OCI-LY1 (cell line): Measurements from ENCODE around the gene AANAT.

Experiments
- H2AFZ ChIP-seq: fragments of 200-600 bp; sonication (generic), shearing (Covaris generic); 2 replicates; pipeline ENCODE4 v1.6.0; 2014; ENCODE audit warnings: antibody characterized with exemption, mild to moderate bottlenecking, low read length
- H3F3A ChIP-seq: fragments of 200-600 bp; sonication (generic), shearing (Covaris generic); 2 replicates; pipeline ENCODE4 v1.6.0; 2014; ENCODE audit warnings: mild to moderate bottlenecking, antibody characterized with exemption, low read length, moderate library complexity; ENCODE audit not compliant: insufficient read depth
- H3K27ac ChIP-seq: fragments of 200-600 bp; sonication (generic); 2 replicates; pipeline ENCODE4 v1.5.1; 2014; ENCODE audit warnings: low read length, mixed run types, mild to moderate bottlenecking, low read depth; ENCODE audit not compliant: poor library complexity, severe bottlenecking
- H3K27me3 ChIP-seq: fragments of 200-600 bp; sonication (generic); 2 replicates; pipeline ENCODE4 v1.6.0; 2014; ENCODE audit warnings: antibody characterized with exemption, mild to moderate bottlenecking, low read length, moderate library complexity; ENCODE audit not compliant: insufficient read depth
- H3K36me3 ChIP-seq: fragments of 200-600 bp; sonication (generic); 2 replicates; pipeline ENCODE4 v1.6.1; 2014; ENCODE audit warnings: mild to moderate bottlenecking, antibody characterized with exemption, low read length, moderate library complexity, mixed read lengths; ENCODE audit not compliant: insufficient read depth
- H3K4me1 ChIP-seq: fragments of 200-600 bp; sonication (generic); 2 replicates; pipeline ENCODE4 v1.5.1; 2014; ENCODE audit warnings: mild to moderate bottlenecking, low read length, moderate library complexity; ENCODE audit not compliant: insufficient read depth, severe bottlenecking
- H3K4me2 ChIP-seq: fragments of 200-600 bp; sonication (generic), shearing (Covaris generic); 2 replicates; pipeline ENCODE4 v1.6.1; 2014; ENCODE audit warnings: low read length
- H3K4me3 ChIP-seq: fragments of 200-600 bp; sonication (generic); 2 replicates; pipeline ENCODE4 v1.5.1; 2014; ENCODE audit warnings: low read length, low read depth, mild to moderate bottlenecking, mixed read lengths; ENCODE audit not compliant: poor library complexity, severe bottlenecking
- H3K79me2 ChIP-seq: fragments of 200-600 bp; shearing (Covaris generic); 2 replicates; pipeline ENCODE4 v1.6.1; 2016; ENCODE audit warnings: mixed run types, low read length, mixed read lengths; ENCODE audit not compliant: insufficient read depth
- H3K9ac ChIP-seq: fragments of 200-600 bp; sonication (generic), shearing (Covaris generic); 2 replicates; pipeline ENCODE4 v1.6.1; 2014; ENCODE audit warnings: mild to moderate bottlenecking, low read length, mixed read lengths
- H3K9me2 ChIP-seq: fragments of 200-600 bp; sonication (generic), shearing (Covaris generic); 2 replicates; pipeline ENCODE4 v1.6.1; 2014; ENCODE audit warnings: low read depth, mild to moderate bottlenecking, low read length, mixed read lengths
- H3K9me3 ChIP-seq: fragments of 200-600 bp; shearing (Covaris generic); 2 replicates; pipeline ENCODE4 v1.6.1; 2014; ENCODE audit warnings: low read length, mixed read lengths
- H4K20me1 ChIP-seq: fragments of 200-600 bp; sonication (generic), shearing (Covaris generic); 2 replicates; pipeline ENCODE4 v1.6.0; 2016; ENCODE audit warnings: mild to moderate bottlenecking, low read length; ENCODE audit not compliant: insufficient read depth
- CTCF ChIP-seq: fragments of 200-600 bp; sonication (generic), shearing (Covaris generic); IDR thresholded peaks from 2 replicates; pipeline ENCODE4 v1.5.1; 2017; ENCODE audit warnings: mild to moderate bottlenecking, antibody characterized with exemption, low read length, moderate library complexity, mixed read lengths
- EZH2 ChIP-seq: fragments of 200-600 bp; sonication (generic), shearing (Covaris generic); IDR thresholded peaks from 2 replicates; pipeline ENCODE4 v1.8.0; 2017; ENCODE audit warnings: borderline replicate concordance, mixed run types, mild to moderate bottlenecking, antibody characterized with exemption, low read length, moderate library complexity, mixed read lengths

The AANAT gene

GRCh38 chr17:76519048-76519966 lies 51.9 kb downstream of the AANAT start:
- no peaks in the 10 kb centered on the region for H3K9me2 ChIP-seq
- no peaks in the 10 kb centered on the region; the same call in 1 of the 2 replicates for H3K27me3 ChIP-seq
- no peak overlapping the region for H3K4me2 ChIP-seq
- no peak overlapping the region for H2AFZ ChIP-seq
- no peak overlapping the region for H3K9ac ChIP-seq
- peaks cover 4% of the 10 kb centered on the region for H3K4me1 ChIP-seq
- TF ChIP-seq CTCF: no peak
- TF ChIP-seq EZH2: no peak
- no peaks in the 10 kb centered on the region for H3K9me3 ChIP-seq
- no peaks in the 10 kb centered on the region for H3F3A ChIP-seq
- H3K27ac ChIP-seq: no peak overlapping the region
- H3K79me2 ChIP-seq: no peaks in the 10 kb centered on the region
- H4K20me1 ChIP-seq: no peaks in the 10 kb centered on the region
- no peak overlapping the region for H3K4me3 ChIP-seq
- H3K36me3 ChIP-seq: no peaks in the 10 kb centered on the region
